WI38 (cell line): ENCODE data around the gene NRIP2.

Experiments
- H3K4me3 ChIP-seq: 2 replicates; pipeline ENCODE4 v1.5.1; 2011; ENCODE audit warnings: low read depth, mild to moderate bottlenecking, control low read depth, low read length
- CTCF ChIP-seq: IDR thresholded peaks from 2 replicates; pipeline ENCODE4 v1.5.1; 2012; ENCODE audit warnings: low read depth, mild to moderate bottlenecking, control low read depth, low read length

The NRIP2 gene

GRCh38 chr12:2785017-2785416, 49.8 kb downstream of the NRIP2 start:
- no peak overlapping the region for H3K4me3 ChIP-seq
- no peak for TF ChIP-seq CTCF

GRCh38 chr12:2783936-2784600, 50.8 kb downstream of the NRIP2 start:
- H3K4me3 ChIP-seq: no peak overlapping the region

GRCh38 chr12:2779281-2779680, 55.6 kb downstream of the NRIP2 start:
- TF ChIP-seq CTCF: no peak
- no peak overlapping the region for H3K4me3 ChIP-seq

More at GRCh38 chr12:2783936-2784600, 50.8 kb downstream of the NRIP2 start:
- TF ChIP-seq CTCF: peak; percentile 88

- H3K4me3 ChIP-seq: no peak overlapping the region
- no peak for TF ChIP-seq CTCF
Observed at GRCh38 chr12:2776129-2776806, 58.6 kb downstream of the NRIP2 start.

GRCh38 chr12:2775431-2775830, 59.4 kb downstream of the NRIP2 start:
- no peak overlapping the region for H3K4me3 ChIP-seq
- no peak for TF ChIP-seq CTCF
